Central memory CD8-positive, alpha-beta T cell (primary cell): ENCODE results near the gene GDPGP1.
"Not testable (repeated sequence)": the region's sequence is repeated elsewhere in the genome, so short reads cannot be mapped to it uniquely, and the experiment has no call there.

Experiments used
- ATAC-seq: fragments of 150-1000 bp; cut with Tn5 transposase; replicated peaks from 2 replicates; pipeline ENCODE4 v1.10.0; 2022; ENCODE audit warnings: mild to moderate bottlenecking, moderate FRiP score, moderate number of reproducible peaks; ENCODE audit not compliant: poor library complexity, severe bottlenecking; ENCODE audit errors: extremely low read depth
- DNase-seq, 2 donors: peaks; one replicate each; pipeline ENCODE4 v3.0.0; 2021; ENCODE audit warnings: low spot score in 2 of 2
- H3K27ac Mint-ChIP-seq: one replicate; pipeline ENCODE4 v1.8.0; 2022; ENCODE audit warnings: low read depth, mild to moderate bottlenecking, moderate library complexity, mixed read lengths
- H3K27me3 Mint-ChIP-seq: one replicate; pipeline ENCODE4 v1.8.0; 2022; ENCODE audit warnings: mixed read lengths
- H3K36me3 Mint-ChIP-seq: one replicate; pipeline ENCODE4 v1.8.0; 2022; ENCODE audit warnings: mild to moderate bottlenecking, moderate library complexity, mixed read lengths; ENCODE audit not compliant: insufficient read depth
- H3K4me1 Mint-ChIP-seq: one replicate; pipeline ENCODE4 v1.8.0; 2022; ENCODE audit warnings: mixed read lengths
- H3K4me3 Mint-ChIP-seq: one replicate; pipeline ENCODE4 v1.8.0; 2022; ENCODE audit warnings: mild to moderate bottlenecking, moderate library complexity, mixed read lengths
- H3K9me3 Mint-ChIP-seq: one replicate; pipeline ENCODE4 v1.8.0; 2022; ENCODE audit warnings: mixed read lengths

GDPGP1 gene

GRCh38 chr15:90287101-90287500 is 53.1 kb downstream of the GDPGP1 start:
- no peak overlapping the region for H3K27ac Mint-ChIP-seq
- ATAC-seq (no peak), DNase-seq (no peak)
- no peaks in the 10 kb centered on the region for H3K9me3 Mint-ChIP-seq
- H3K4me1 Mint-ChIP-seq: no peaks in the 10 kb centered on the region
- H3K36me3 Mint-ChIP-seq: no peaks in the 10 kb centered on the region
- H3K4me3 Mint-ChIP-seq: no peak overlapping the region
- no peaks in the 10 kb centered on the region for H3K27me3 Mint-ChIP-seq

- ATAC-seq: no peak
- Mint-ChIP-seq H3K4me3 (no peak overlapping the region), H3K36me3 (no peaks in the 10 kb centered on the region), H3K9me3 (no peaks in the 10 kb centered on the region), H3K27me3 (no peaks in the 10 kb centered on the region), H3K27ac (no peak overlapping the region), H3K4me1 (no peaks in the 10 kb centered on the region)
- DNase-seq: no peak
These were observed 53.9 kb downstream of the GDPGP1 start for GRCh38 chr15:90287946-90288345.

GRCh38 chr15:90291679-90292356 is 57.8 kb downstream of the GDPGP1 start:
- no peak for ATAC-seq
- H3K9me3 Mint-ChIP-seq: no peaks in the 10 kb centered on the region
- no peak overlapping the region for H3K4me3 Mint-ChIP-seq
- peaks cover 9% of the 10 kb centered on the region for H3K4me1 Mint-ChIP-seq
- no peaks in the 10 kb centered on the region for H3K36me3 Mint-ChIP-seq
- no peaks in the 10 kb centered on the region for H3K27me3 Mint-ChIP-seq
- DNase-seq: no peak
- no peak overlapping the region for H3K27ac Mint-ChIP-seq

- H3K27me3 Mint-ChIP-seq, H3K36me3 Mint-ChIP-seq, H3K4me3 Mint-ChIP-seq, ATAC-seq, H3K9me3 Mint-ChIP-seq, H3K27ac Mint-ChIP-seq, H3K4me1 Mint-ChIP-seq: not testable (repeated sequence)
- peak; percentile 48 to 60 for DNase-seq
These were observed 59.2 kb downstream of the GDPGP1 start for GRCh38 chr15:90293040-90293810.

GRCh38 chr15:90294159-90294558 is 60.1 kb downstream of the GDPGP1 start:
- Mint-ChIP-seq H3K27ac (no peak overlapping the region), H3K9me3 (no peaks in the 10 kb centered on the region), H3K4me1 (peaks cover 9% of the 10 kb centered on the region), H3K4me3 (no peak overlapping the region), H3K27me3 (no peaks in the 10 kb centered on the region), H3K36me3 (no peaks in the 10 kb centered on the region)
- no peak for DNase-seq
- no peak for ATAC-seq

GRCh38 chr15:90294601-90295269 is 60.7 kb downstream of the GDPGP1 start:
- no peaks in the 10 kb centered on the region for H3K27me3 Mint-ChIP-seq
- no peak overlapping the region for H3K27ac Mint-ChIP-seq

GRCh38 chr15:90295270-90295648 is 61.2 kb downstream of the GDPGP1 start:
- DNase-seq (no peak), ATAC-seq (no peak)
- Mint-ChIP-seq H3K9me3 (no peaks in the 10 kb centered on the region), H3K4me1 (peaks cover 9% of the 10 kb centered on the region), H3K27ac (no peak overlapping the region), H3K27me3 (no peaks in the 10 kb centered on the region), H3K4me3 (no peak overlapping the region), H3K36me3 (no peaks in the 10 kb centered on the region)

More at GRCh38 chr15:90294601-90295269, 60.7 kb downstream of the GDPGP1 start:
- DNase-seq (no peak), ATAC-seq (no peak)
- Mint-ChIP-seq H3K4me3 (no peak overlapping the region), H3K9me3 (no peaks in the 10 kb centered on the region), H3K4me1 (peaks cover 9% of the 10 kb centered on the region), H3K36me3 (no peaks in the 10 kb centered on the region)
